GM13976 (cell line): ENCODE measurements around the gene ATP6V0D1.

ENCODE experiments used
- DNase-seq: peaks from one replicate; pipeline ENCODE4 v3.0.0; 2012; ENCODE audit warnings: low spot score
- in situ Hi-C: fragments of 300-500 bp; cut with MboI; formaldehyde crosslinking; loops from one replicate; pipeline ENCODE4 v1.12.0; 2022; ENCODE audit warnings: low sequenced_read_pairs, mixed read lengths, inconsistent platforms; ENCODE audit not compliant: unreplicated experiment
- TF ChIP-seq, protein P1 (sequence below): IDR thresholded peaks from 2 replicates; pipeline ENCODE4 v1.5.1; 2012; ENCODE audit warnings: borderline replicate concordance, mild to moderate bottlenecking; ENCODE audit not compliant: insufficient read depth; ENCODE audit errors: extremely low read depth, missing control alignments, control extremely low read depth

The ATP6V0D1 gene

DNA sequence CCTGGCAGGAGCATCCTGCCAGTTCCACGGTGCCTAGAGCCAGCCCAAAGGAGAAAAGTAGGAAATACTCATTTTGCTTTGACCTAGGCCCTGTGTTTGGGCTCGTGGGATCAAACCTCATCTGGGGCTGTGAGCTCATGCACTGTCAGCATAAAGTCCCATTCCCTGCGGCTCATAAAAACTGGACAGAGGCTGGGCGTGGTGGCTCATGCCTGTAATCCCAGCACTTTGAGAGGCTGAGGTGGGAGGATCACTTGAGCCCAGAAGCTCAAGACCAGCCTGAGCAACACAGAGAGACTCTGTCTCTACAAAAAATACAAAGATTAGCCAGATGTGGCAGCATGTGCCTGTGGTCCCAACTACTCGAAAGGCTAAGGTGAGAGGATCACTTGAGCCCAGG lies 17.9 kb downstream of the ATP6V0D1 start:
- TF ChIP-seq, protein P1, sequence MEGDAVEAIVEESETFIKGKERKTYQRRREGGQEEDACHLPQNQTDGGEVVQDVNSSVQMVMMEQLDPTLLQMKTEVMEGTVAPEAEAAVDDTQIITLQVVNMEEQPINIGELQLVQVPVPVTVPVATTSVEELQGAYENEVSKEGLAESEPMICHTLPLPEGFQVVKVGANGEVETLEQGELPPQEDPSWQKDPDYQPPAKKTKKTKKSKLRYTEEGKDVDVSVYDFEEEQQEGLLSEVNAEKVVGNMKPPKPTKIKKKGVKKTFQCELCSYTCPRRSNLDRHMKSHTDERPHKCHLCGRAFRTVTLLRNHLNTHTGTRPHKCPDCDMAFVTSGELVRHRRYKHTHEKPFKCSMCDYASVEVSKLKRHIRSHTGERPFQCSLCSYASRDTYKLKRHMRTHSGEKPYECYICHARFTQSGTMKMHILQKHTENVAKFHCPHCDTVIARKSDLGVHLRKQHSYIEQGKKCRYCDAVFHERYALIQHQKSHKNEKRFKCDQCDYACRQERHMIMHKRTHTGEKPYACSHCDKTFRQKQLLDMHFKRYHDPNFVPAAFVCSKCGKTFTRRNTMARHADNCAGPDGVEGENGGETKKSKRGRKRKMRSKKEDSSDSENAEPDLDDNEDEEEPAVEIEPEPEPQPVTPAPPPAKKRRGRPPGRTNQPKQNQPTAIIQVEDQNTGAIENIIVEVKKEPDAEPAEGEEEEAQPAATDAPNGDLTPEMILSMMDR, result no peak
- DNase-seq, result no peak
- in situ Hi-C loops, result no loop called here

DNA sequence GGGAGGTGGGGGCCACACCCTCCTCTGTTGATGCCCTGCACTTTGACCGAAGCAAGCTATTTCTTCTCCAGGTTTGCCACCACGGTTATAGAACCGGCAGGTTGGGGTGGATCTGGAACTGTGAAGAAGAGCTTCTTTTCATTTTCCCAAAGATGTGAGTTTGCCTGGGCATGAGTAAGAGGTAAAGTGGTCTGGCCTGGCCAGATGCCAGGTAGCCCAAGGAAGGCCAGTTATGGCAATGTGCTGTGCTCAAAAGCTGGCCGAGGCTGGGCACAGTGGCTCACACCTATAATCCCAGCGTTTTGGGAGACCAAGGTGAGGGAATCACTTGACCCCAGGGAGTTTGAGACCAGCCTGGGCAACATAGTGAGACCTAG lies 18.7 kb downstream of the ATP6V0D1 start:
- no peak for DNase-seq
- TF ChIP-seq, protein P1, result no peak
- in situ Hi-C loops, result no loop called here

DNA sequence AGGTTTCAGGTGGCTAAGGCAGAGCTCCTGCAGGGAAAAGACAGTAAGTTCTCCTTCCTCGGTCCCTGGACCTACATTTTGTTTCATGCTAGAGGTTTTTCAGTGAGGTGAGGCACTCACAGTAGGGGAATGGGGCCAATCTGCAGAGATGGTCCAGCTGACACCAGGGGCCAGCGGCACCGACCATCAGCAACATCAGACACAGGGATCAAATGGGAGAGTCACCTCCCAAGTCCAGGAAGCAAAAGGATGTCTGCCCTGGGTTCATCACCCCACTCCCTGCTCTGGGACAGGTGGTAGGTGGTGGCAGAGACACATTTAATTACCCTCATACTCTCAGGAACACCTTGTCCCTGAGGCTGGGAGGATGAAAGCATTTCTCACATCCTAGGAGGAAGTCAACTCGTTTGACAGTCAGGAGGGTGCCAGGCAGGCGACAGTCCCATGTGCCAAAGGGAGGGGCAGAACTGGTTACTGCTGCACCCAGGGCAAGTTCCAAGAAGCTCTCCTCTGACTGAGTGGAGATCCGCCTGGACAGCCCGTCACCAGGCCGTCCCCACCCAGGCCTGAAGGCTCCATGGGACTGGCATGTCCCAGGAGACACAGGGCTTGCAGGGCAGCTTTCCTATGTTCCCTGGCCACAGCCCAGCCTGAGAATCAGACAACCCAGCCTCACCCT lies 19.2 kb downstream of the ATP6V0D1 start:
- in situ Hi-C loops, result no loop called here
- TF ChIP-seq, protein P1, result no peak
- DNase-seq, result no peak

GRCh38 chr16:67460961-67461360 lies 20.0 kb downstream of the ATP6V0D1 start:
- in situ Hi-C loops, result no loop called here

GRCh38 chr16:67460168-67460567 lies 20.8 kb downstream of the ATP6V0D1 start:
- in situ Hi-C loops, result no loop called here
- TF ChIP-seq, protein P1, result no peak
- DNase-seq, result no peak

More at GRCh38 chr16:67460961-67461360, 20.0 kb downstream of the ATP6V0D1 start:
- DNase-seq, result no peak
- TF ChIP-seq, protein P1, result no peak

- in situ Hi-C loops, result no loop called here
- TF ChIP-seq, protein P1, result no peak
- DNase-seq, result no peak
These were observed 21.2 kb downstream of the ATP6V0D1 start for GRCh38 chr16:67459861-67460150.

- no peak for DNase-seq
- in situ Hi-C loops, result no loop called here
- TF ChIP-seq, protein P1, result no peak
These were observed 21.7 kb downstream of the ATP6V0D1 start for GRCh38 chr16:67459066-67459860.
